HEK293 (cell line): Measurements from ENCODE around the gene ABCA5.
"Not testable (repeated sequence)": the region's sequence is repeated elsewhere in the genome, so short reads cannot be mapped to it uniquely, and the experiment has no call there.

Experiments
- CTCF ChIA-PET: fragments of 350-600 bp; formaldehyde crosslinking; extraction: SDS; loops from one replicate; lab custom pipeline; 2021; ENCODE audit warnings: antibody characterized with exemption; lab: Yijun Ruan, JAX
- POLR2A ChIA-PET: fragments of 300-600 bp; formaldehyde crosslinking; extraction: SDS; loops from one replicate; lab custom pipeline; 2020; ENCODE audit warnings: antibody characterized with exemption, inconsistent platforms; lab: Yijun Ruan, JAX
- H3K27ac ChIP-seq: fragments of 200-500 bp; sonication (Bioruptor generic); 2 replicates; pipeline ENCODE4 v1.5.1; 2014; ENCODE audit warnings: low read depth, low read length, control low read depth, inconsistent platforms; ENCODE audit errors: extremely low read depth
- H3K36me3 ChIP-seq, 2 experiments: fragments of 200-500 bp in 1 of 2; sonication (Bioruptor generic) in 1 of 2; 1 replicate in 1 of 2; 2 replicates in 1 of 2; pipeline ENCODE4 v1.5.1; 2014 to 2017; ENCODE audit warnings: inconsistent platforms in 2 of 2, low read length in 2 of 2; ENCODE audit not compliant: control insufficient read depth in 2 of 2, insufficient read depth in 1 of 2
- H3K4me1 ChIP-seq: fragments of 200-500 bp; sonication (Bioruptor generic); 2 replicates; pipeline ENCODE4 v1.5.1; 2014; ENCODE audit warnings: mild to moderate bottlenecking, low read length, inconsistent platforms; ENCODE audit not compliant: control insufficient read depth, insufficient read depth
- H3K4me3 ChIP-seq: 2 replicates; pipeline ENCODE4 v1.5.1; 2011; ENCODE audit warnings: low read depth, mild to moderate bottlenecking, control low read depth, low read length, moderate library complexity
- H3K9me3 ChIP-seq: fragments of 200-500 bp; sonication (Bioruptor generic); 2 replicates; pipeline ENCODE4 v1.5.1; 2014; ENCODE audit warnings: low read depth, low read length, inconsistent platforms; ENCODE audit not compliant: control insufficient read depth, insufficient read depth
- GLIS1 ChIP-seq: fragments of 450-650 bp; formaldehyde crosslinking; IDR thresholded peaks from 2 replicates; pipeline ENCODE4 v1.5.1; 2016; ENCODE audit warnings: missing biosample characterization, missing genetic modification characterization
- KLF9 ChIP-seq: fragments of 450-650 bp; formaldehyde crosslinking; IDR thresholded peaks from 2 replicates; pipeline ENCODE4 v1.5.1; 2016; ENCODE audit warnings: missing biosample characterization, missing genetic modification characterization, low read depth
- ZBTB8A ChIP-seq: fragments of 450-650 bp; formaldehyde crosslinking; IDR thresholded peaks from 2 replicates; pipeline ENCODE4 v1.5.1; 2016; ENCODE audit warnings: missing biosample characterization, missing genetic modification characterization
- ZFP41 ChIP-seq: fragments of 450-650 bp; formaldehyde crosslinking; IDR thresholded peaks from 2 replicates; pipeline ENCODE4 v1.5.1; 2016; ENCODE audit warnings: missing biosample characterization, missing genetic modification characterization, borderline replicate concordance
- ZNF211 ChIP-seq: fragments of 450-650 bp; formaldehyde crosslinking; IDR thresholded peaks from 2 replicates; pipeline ENCODE4 v1.5.1; 2016; ENCODE audit warnings: low read depth, missing biosample characterization, missing genetic modification characterization
- ZNF24 ChIP-seq: fragments of 450-650 bp; formaldehyde crosslinking; IDR thresholded peaks from 2 replicates; pipeline ENCODE4 v1.5.1; 2016; ENCODE audit warnings: missing biosample characterization, missing genetic modification characterization
- ZNF311 ChIP-seq: fragments of 450-650 bp; formaldehyde crosslinking; IDR thresholded peaks from 2 replicates; pipeline ENCODE4 v1.5.1; 2017; ENCODE audit warnings: missing biosample characterization, missing genetic modification characterization, borderline replicate concordance
- ZNF324 ChIP-seq: fragments of 450-650 bp; formaldehyde crosslinking; IDR thresholded peaks from 2 replicates; pipeline ENCODE4 v1.5.1; 2016; ENCODE audit warnings: missing biosample characterization, missing genetic modification characterization
- ZNF366 ChIP-seq: fragments of 450-650 bp; formaldehyde crosslinking; conservative IDR thresholded peaks from 2 replicates; pipeline ENCODE4 v1.5.1; 2016; ENCODE audit warnings: missing biosample characterization, missing genetic modification characterization
- ZNF391 ChIP-seq: fragments of 450-650 bp; formaldehyde crosslinking; IDR thresholded peaks from 2 replicates; pipeline ENCODE4 v1.5.1; 2016; ENCODE audit warnings: low read depth, missing biosample characterization, missing genetic modification characterization, borderline replicate concordance
- ZNF596 ChIP-seq: fragments of 450-650 bp; IDR thresholded peaks from 2 replicates; pipeline ENCODE4 v1.5.0; 2018; ENCODE audit warnings: missing biosample characterization, mild to moderate bottlenecking, missing genetic modification characterization, moderate library complexity
- ZNF610 ChIP-seq: fragments of 450-650 bp; formaldehyde crosslinking; IDR thresholded peaks from 2 replicates; pipeline ENCODE4 v1.5.1; 2016; ENCODE audit warnings: missing biosample characterization, missing genetic modification characterization, borderline replicate concordance
- ZNF654 ChIP-seq: fragments of 450-650 bp; formaldehyde crosslinking; IDR thresholded peaks from 2 replicates; pipeline ENCODE4 v1.5.1; 2016; ENCODE audit warnings: low read depth, missing biosample characterization, missing genetic modification characterization
- ZNF791 ChIP-seq: fragments of 450-650 bp; formaldehyde crosslinking; IDR thresholded peaks from 2 replicates; pipeline ENCODE4 v1.5.1; 2016; ENCODE audit warnings: missing biosample characterization, missing genetic modification characterization
- ZSCAN23 ChIP-seq: fragments of 450-650 bp; formaldehyde crosslinking; IDR thresholded peaks from 2 replicates; pipeline ENCODE4 v1.5.1; 2016; ENCODE audit warnings: missing biosample characterization, missing genetic modification characterization
- TF ChIP-seq, protein P1 (sequence below): fragments of 450-650 bp; formaldehyde crosslinking; IDR thresholded peaks from 2 replicates; pipeline ENCODE4 v1.5.1; 2016; ENCODE audit warnings: missing biosample characterization, missing genetic modification characterization
- TF ChIP-seq, protein P2 (sequence below): fragments of 450-650 bp; formaldehyde crosslinking; IDR thresholded peaks from 2 replicates; pipeline ENCODE4 v1.5.1; 2016; ENCODE audit warnings: missing biosample characterization, missing genetic modification characterization

The ABCA5 gene

DNA sequence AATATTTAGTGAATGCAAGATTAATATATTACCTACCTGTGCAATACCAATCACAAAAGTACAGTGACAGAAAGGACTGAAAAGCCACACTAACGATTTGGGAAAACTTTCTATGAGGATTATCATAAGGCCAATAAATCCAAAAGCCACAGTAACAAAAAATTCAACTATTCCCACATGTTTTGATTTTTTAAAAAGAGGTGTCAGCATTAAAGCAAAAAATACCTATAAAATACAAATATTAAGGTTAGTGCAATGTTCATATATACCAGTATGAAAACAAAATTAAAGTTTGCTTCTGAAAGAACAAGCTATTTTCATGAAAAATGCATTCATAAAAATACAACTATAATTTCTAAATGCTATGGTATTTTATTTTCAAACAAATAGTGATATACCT is 24.3 kb downstream of the ABCA5 start:
- TF ChIP-seq, protein P1, sequence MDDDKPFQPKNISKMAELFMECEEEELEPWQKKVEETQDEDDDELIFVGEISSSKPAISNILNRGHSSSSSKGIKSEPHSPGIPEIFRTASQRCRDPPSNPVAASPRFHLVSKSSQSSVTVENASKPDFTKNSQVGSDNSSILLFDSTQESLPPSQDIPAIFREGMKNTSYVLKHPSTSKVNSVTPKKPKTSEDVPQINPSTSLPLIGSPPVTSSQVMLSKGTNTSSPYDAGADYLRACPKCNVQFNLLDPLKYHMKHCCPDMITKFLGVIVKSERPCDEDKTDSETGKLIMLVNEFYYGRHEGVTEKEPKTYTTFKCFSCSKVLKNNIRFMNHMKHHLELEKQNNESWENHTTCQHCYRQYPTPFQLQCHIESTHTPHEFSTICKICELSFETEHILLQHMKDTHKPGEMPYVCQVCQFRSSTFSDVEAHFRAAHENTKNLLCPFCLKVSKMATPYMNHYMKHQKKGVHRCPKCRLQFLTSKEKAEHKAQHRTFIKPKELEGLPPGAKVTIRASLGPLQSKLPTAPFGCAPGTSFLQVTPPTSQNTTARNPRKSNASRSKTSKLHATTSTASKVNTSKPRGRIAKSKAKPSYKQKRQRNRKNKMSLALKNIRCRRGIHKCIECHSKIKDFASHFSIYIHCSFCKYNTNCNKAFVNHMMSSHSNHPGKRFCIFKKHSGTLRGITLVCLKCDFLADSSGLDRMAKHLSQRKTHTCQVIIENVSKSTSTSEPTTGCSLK (tag by site-specific recombination), result no peak
- TF ChIP-seq ZNF654 (no peak), ZFP41 (no peak), ZSCAN23 (tag by site-specific recombination) (no peak), KLF9 (tag by site-specific recombination) (no peak), ZNF24 (tag by site-specific recombination) (no peak)
- Histone ChIP-seq H3K36me3 (peaks cover 10 to 24% of the 10 kb centered on the region in 2 experiments), H3K4me1 (no peaks in the 10 kb centered on the region), H3K27ac (no peak overlapping the region), H3K9me3 (no peaks in the 10 kb centered on the region; the same call in 1 of the 2 replicates), H3K4me3 (no peak overlapping the region)
- ChIA-PET CTCF (interaction anchor here (1.0 kb wide), 1 partner anchor 93 kb away, joined by 3 read pairs; no protein-coding TSS in a partner anchor), POLR2A (no interaction called here)

DNA sequence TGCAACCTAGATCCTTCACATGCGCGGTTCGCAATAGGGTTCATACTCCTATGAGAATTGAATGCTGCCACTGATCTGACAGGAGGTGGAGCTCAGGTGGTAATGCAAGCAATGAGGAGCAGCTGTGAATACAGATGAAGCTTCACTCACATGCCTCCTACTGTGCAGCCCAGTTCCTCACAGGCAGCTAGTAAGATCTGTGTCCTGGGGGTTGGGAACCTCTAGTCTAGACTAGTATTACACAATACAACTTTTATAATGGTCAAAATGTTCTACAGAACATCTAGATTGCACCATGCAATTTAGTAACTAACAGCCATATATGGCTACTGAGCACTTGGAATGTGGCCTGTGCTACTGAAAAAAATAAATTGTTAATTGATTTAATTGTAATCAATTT is 26.7 kb downstream of the ABCA5 start:
- H3K9me3 ChIP-seq, result no peaks in the 10 kb centered on the region; the same call in 1 of the 2 replicates
- no peak overlapping the region for H3K27ac ChIP-seq
- H3K36me3 ChIP-seq, result peaks cover 15 to 29% of the 10 kb centered on the region in 2 experiments
- no peak for TF ChIP-seq ZNF311 (tag by site-specific recombination)
- no peak for TF ChIP-seq ZNF391 (tag by site-specific recombination)
- TF ChIP-seq, protein P2, sequence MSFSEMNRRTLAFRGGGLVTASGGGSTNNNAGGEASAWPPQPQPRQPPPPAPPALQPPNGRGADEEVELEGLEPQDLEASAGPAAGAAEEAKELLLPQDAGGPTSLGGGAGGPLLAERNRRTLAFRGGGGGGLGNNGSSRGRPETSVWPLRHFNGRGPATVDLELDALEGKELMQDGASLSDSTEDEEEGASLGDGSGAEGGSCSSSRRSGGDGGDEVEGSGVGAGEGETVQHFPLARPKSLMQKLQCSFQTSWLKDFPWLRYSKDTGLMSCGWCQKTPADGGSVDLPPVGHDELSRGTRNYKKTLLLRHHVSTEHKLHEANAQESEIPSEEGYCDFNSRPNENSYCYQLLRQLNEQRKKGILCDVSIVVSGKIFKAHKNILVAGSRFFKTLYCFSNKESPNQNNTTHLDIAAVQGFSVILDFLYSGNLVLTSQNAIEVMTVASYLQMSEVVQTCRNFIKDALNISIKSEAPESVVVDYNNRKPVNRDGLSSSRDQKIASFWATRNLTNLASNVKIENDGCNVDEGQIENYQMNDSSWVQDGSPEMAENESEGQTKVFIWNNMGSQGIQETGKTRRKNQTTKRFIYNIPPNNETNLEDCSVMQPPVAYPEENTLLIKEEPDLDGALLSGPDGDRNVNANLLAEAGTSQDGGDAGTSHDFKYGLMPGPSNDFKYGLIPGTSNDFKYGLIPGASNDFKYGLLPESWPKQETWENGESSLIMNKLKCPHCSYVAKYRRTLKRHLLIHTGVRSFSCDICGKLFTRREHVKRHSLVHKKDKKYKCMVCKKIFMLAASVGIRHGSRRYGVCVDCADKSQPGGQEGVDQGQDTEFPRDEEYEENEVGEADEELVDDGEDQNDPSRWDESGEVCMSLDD (tag by site-specific recombination), result no peak
- TF ChIP-seq ZBTB8A, result no peak
- TF ChIP-seq ZNF791 (tag by site-specific recombination), result no peak
- TF ChIP-seq GLIS1 (tag by site-specific recombination), result peak; percentile 9; the same call in 1 of the 2 replicates
- no peak for TF ChIP-seq ZNF596 (tag by site-specific recombination)
- no peak for TF ChIP-seq KLF9 (tag by site-specific recombination)
- no peak for TF ChIP-seq ZNF211 (tag by site-specific recombination)
- TF ChIP-seq ZNF610 (tag by site-specific recombination), result peak; percentile 98
- TF ChIP-seq ZSCAN23 (tag by site-specific recombination), result no peak
- no peak for TF ChIP-seq ZNF324 (tag by site-specific recombination)
- no peaks in the 10 kb centered on the region for H3K4me1 ChIP-seq
- H3K4me3 ChIP-seq, result no peak overlapping the region
- CTCF ChIA-PET, result interaction anchor here (0.6 kb wide), 1 partner anchor 74 kb away, joined by 5 read pairs; no protein-coding TSS in a partner anchor
- POLR2A ChIA-PET, result no interaction called here

DNA sequence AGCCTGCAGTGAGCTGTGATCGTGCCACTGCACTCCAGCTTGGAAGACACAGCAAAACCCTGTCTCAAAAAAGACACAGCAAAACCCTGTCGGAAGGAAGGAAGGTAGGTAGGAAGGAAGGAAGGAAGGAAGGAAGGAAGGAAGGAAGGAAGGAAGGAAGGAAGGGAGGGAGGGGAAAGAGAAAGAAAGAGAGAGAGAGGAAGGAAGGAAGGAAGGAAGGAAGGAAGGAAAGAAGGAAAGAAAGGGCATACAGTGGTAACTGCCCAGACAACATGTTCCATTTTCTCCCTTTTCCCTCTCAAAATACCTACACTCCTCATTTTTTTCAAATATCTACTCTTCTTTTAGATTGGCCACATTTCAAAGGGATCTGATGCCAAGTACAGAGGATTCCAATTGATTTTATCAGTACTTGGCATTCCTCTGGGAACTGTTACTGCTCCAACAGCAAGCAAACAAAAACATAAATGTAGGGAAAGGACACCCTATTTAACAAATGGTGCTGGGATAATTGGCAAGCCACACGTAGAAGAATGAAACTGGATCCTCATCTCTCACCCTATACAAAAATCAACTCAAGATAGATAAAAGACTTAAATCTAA is 28.7 kb downstream of the ABCA5 start:
- CTCF ChIA-PET, H3K4me3 ChIP-seq, H3K4me1 ChIP-seq, H3K27ac ChIP-seq, POLR2A ChIA-PET, H3K9me3 ChIP-seq: not testable (repeated sequence)
- TF ChIP-seq ZNF366 (tag by site-specific recombination), result peak; percentile 90
- peaks cover 23 to 25% of the 10 kb centered on the region in 2 experiments for H3K36me3 ChIP-seq
